ENCODE results near the gene TOR3A. TPM values are rescaled to one million over a fixed set of nuclear protein-coding genes. Genes with fewer than 3 reads are reported as not detected.

Gene TOR3A
- total and polyA plus RNA-seq, 2 donors = 19.3 to 28.0 TPM

DNA sequence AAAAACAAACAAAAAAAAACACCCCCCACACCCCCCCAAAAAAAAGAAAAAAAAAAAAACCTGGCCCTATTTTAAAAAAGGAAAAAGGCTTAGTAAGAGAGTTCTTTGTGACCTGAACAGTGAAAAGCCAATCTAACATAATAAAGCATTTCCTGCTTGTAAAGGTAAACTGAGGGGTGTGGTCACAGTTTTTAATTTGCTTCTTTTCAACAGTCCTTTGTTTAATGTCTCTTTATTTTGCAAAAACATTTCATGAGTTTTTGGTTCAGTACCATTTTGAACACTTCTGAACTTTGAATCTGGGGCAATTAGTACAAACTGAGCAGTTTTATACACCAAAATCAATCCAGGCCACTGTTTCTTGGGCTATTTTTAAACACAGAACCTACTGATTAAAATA lies 37.6 kb downstream of the TOR3A start:
- Histone ChIP-seq H3K36me3 (ENCODE audit: control insufficient read depth in 2 of 2, insufficient read depth in 2 of 2, low read length in 1 of 2) (peaks cover 9 to 22% of the 10 kb centered on the region in 2 donors), H3K27ac (ENCODE audit: low read depth in 1 of 2, low read length in 1 of 2) (no peak overlapping the region), H3K4me3 (ENCODE audit: low read length in 2 of 2) (no peak overlapping the region), H3K27me3 (ENCODE audit: control insufficient read depth in 2 of 2, insufficient read depth in 1 of 2, low read length in 1 of 2) (no peaks in the 10 kb centered on the region), H3K4me1 (ENCODE audit: control insufficient read depth in 2 of 2, insufficient read depth in 2 of 2, low read length in 2 of 2) (no peaks in the 10 kb centered on the region), H3K9me3 (ENCODE audit: control insufficient read depth in 2 of 2, insufficient read depth in 1 of 2, low read length in 1 of 2) (no peaks in the 10 kb centered on the region)
- DNase-seq (ENCODE audit: low read depth in 6 of 9, low spot score in 9 of 9) = no peak

DNA sequence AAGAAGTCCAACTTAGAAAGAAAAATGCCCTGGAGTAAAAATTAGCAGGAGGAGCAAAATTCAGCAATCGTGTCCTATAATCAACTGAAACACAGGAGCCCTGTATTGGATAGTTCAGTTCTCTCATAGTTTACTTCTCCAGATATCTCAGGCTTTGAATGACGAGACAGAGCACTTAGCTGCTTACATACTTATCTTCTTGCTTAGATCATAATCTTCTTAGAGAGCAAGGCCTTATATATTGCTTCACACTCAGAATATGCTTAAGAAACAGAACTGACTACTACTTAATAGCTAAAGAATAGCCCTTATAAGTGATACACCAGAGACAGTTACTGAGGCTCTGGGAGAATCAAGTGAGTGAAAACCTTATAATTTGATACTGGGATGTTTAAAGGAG lies 38.9 kb downstream of the TOR3A start:
- no peak overlapping the region for H3K27ac ChIP-seq (ENCODE audit: low read depth in 1 of 2, low read length in 1 of 2)
- H3K27me3 ChIP-seq (ENCODE audit: control insufficient read depth in 2 of 2, insufficient read depth in 1 of 2, low read length in 1 of 2) = no peaks in the 10 kb centered on the region
- DNase-seq (ENCODE audit: low read depth in 6 of 9, low spot score in 9 of 9) = no peak
- 96% methylated on average over 2 of the region's 2 CpGs for WGBS
- H3K4me3 ChIP-seq (ENCODE audit: low read length in 2 of 2) = no peak overlapping the region
- no peaks in the 10 kb centered on the region for H3K4me1 ChIP-seq (ENCODE audit: control insufficient read depth in 2 of 2, insufficient read depth in 2 of 2, low read length in 2 of 2)
- H3K9me3 ChIP-seq (ENCODE audit: control insufficient read depth in 2 of 2, insufficient read depth in 1 of 2, low read length in 1 of 2) = no peaks in the 10 kb centered on the region
- peaks cover 9 to 24% of the 10 kb centered on the region in 2 donors for H3K36me3 ChIP-seq (ENCODE audit: control insufficient read depth in 2 of 2, insufficient read depth in 2 of 2, low read length in 1 of 2)

DNA sequence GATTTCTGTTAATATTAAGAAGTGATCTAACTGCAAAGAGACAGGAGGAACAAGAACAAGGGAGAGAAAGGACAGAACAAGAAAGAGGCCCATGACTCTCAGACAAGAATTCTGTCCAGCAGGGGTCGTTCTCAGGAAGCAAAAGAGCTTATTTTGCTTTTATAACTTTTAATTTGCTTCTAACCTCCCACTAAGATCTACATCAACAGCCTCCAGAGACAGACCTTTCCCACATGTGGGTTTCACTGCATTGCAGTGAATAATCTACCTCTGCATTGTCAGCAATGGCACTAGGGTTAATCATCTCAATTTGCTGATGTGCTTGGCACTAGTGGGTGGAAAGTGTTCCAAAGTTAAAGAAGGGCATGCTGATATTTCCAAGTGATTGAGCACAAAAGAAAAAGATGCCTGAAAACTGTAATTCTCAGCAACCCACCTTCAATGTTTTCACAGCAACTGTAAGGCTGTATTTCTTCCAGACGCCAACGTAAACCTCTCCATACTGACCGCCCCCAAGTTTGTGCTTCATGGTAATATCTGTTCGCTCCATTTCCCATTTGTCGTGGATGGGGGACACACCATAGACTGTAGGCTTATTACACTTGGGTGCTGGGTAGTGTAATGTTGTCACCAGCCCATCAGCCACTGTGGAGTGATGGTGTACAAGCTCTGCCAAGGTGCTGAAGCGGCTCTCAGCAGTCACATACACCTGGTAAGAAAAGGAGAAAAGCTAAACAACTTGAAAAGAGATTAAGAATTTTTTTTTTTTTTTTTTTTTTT lies 39.5 kb downstream of the TOR3A start:
- no peaks in the 10 kb centered on the region for H3K9me3 ChIP-seq (ENCODE audit: control insufficient read depth in 2 of 2, insufficient read depth in 1 of 2, low read length in 1 of 2)
- peak in 2 of 9 donors; percentile 41 to 55 for DNase-seq (ENCODE audit: low read depth in 6 of 9, low spot score in 9 of 9)
- H3K27ac ChIP-seq (ENCODE audit: low read depth in 1 of 2, low read length in 1 of 2) = no peak overlapping the region
- peaks cover 13 to 27% of the 10 kb centered on the region in 2 donors for H3K36me3 ChIP-seq (ENCODE audit: control insufficient read depth in 2 of 2, insufficient read depth in 2 of 2, low read length in 1 of 2)
- no peak overlapping the region for H3K4me3 ChIP-seq (ENCODE audit: low read length in 2 of 2)
- no peaks in the 10 kb centered on the region for H3K27me3 ChIP-seq (ENCODE audit: control insufficient read depth in 2 of 2, insufficient read depth in 1 of 2, low read length in 1 of 2)
- WGBS = 91% methylated on average over 7 of the region's 7 CpGs
- no peaks in the 10 kb centered on the region for H3K4me1 ChIP-seq (ENCODE audit: control insufficient read depth in 2 of 2, insufficient read depth in 2 of 2, low read length in 2 of 2)

DNA sequence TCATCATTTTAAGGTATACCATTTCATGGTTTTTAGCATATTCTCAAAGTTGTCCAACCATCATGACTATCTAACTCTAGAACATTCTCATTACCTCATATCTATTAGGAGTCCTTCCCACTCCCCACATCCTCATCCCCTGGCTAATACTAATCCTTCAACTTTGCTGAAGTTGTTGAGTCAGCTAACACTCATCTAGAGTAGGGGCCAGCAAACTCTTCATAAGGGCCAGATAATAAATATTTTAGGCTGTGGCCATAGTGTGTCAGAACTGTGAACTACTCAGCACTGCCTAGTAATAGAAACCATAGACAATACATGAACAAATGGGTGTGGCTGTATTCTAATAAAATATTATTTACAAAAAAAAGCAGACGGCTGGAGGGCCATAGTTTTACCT lies 43.0 kb downstream of the TOR3A start:
- Histone ChIP-seq H3K9me3 (ENCODE audit: control insufficient read depth in 2 of 2, insufficient read depth in 1 of 2, low read length in 1 of 2) (no peaks in the 10 kb centered on the region), H3K27ac (ENCODE audit: low read depth in 1 of 2, low read length in 1 of 2) (no peak overlapping the region), H3K27me3 (ENCODE audit: control insufficient read depth in 2 of 2, insufficient read depth in 1 of 2, low read length in 1 of 2) (no peaks in the 10 kb centered on the region), H3K4me3 (ENCODE audit: low read length in 2 of 2) (no peak overlapping the region), H3K4me1 (ENCODE audit: control insufficient read depth in 2 of 2, insufficient read depth in 2 of 2, low read length in 2 of 2) (peaks cover 2 to 6% of the 10 kb centered on the region in 2 donors), H3K36me3 (ENCODE audit: control insufficient read depth in 2 of 2, insufficient read depth in 2 of 2, low read length in 1 of 2) (peaks cover 6 to 12% of the 10 kb centered on the region in 2 donors)
- DNase-seq (ENCODE audit: low read depth in 6 of 9, low spot score in 9 of 9) = no peak
- WGBS = 95% methylated on average over 1 of the region's 1 CpG

DNA sequence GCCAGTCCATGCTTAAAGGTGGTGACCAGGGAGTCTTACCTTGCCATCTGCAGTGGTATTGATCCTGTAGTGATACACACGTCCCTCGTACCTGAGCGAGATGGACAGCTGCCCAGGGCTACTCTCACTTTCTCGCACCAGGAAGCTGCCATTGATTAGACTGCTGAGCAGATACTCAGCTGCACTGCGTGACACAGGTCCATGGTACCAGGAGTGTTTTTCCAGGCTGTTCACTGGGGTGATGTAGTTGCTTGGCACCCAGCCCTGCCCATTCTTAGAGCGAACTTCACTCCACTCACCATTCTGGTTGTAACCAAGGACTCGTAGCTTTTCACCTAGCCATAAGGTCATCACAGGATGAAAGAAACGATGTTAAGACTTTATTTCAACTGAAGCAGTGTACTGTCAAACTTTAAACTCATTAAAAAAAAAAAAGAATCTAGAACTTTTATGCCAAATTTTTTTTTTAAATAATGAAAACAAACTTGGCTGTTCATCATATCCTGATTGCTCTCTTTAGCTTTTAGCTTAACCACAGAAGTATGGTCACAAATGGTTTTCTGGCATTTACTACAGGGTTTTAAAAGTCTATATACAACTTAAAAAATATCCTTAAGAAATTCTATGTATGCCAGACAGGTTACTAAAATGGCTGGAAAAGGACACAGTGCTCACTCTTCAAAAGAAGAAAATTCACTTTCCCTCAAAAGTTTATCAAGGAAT lies 44.6 kb downstream of the TOR3A start:
- 94% methylated on average over 8 of the region's 8 CpGs for WGBS
- Histone ChIP-seq H3K27ac (ENCODE audit: low read depth in 1 of 2, low read length in 1 of 2) (no peak overlapping the region), H3K9me3 (ENCODE audit: control insufficient read depth in 2 of 2, insufficient read depth in 1 of 2, low read length in 1 of 2) (no peaks in the 10 kb centered on the region), H3K4me3 (ENCODE audit: low read length in 2 of 2) (no peak overlapping the region), H3K27me3 (ENCODE audit: control insufficient read depth in 2 of 2, insufficient read depth in 1 of 2, low read length in 1 of 2) (no peaks in the 10 kb centered on the region), H3K36me3 (ENCODE audit: control insufficient read depth in 2 of 2, insufficient read depth in 2 of 2, low read length in 1 of 2) (peaks cover 5 to 8% of the 10 kb centered on the region in 2 donors), H3K4me1 (ENCODE audit: control insufficient read depth in 2 of 2, insufficient read depth in 2 of 2, low read length in 2 of 2) (peaks cover 4 to 9% of the 10 kb centered on the region in 2 donors)
- no peak for DNase-seq (ENCODE audit: low read depth in 6 of 9, low spot score in 9 of 9)

DNA sequence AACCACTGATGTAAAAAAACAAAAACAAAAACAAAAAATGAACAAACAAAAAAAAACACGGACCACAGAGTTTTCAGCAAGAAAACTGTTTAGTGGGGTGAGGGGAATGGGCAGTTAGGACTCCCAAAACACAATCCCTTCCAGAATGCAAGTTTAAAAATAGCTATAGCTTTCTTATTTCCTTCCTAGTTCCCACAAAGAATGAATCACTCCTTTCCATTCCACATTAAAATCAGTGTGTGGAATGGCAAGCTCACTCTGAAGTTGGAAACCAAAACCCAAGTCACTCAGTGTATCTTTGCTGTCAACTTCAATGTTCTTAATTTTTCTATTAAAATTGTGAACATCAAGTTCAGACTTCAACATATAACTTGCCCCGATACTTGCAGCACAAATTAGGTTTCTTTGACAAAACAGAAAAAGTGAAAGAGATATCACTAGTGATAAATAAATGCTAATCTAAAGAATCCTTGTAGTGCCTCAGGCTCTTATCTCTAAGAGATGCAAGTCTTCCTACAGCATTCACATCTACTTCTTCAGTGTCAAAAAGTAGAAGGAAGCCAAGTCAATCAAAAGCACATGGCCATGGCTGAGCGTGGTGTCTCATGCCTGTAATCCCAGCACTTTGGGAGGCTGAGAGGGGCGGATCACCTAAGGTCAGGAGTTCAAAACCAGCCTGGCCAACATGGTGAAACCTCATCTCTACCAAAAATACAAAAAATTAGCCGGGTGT lies 45.5 kb downstream of the TOR3A start:
- Histone ChIP-seq H3K27me3 (ENCODE audit: control insufficient read depth in 2 of 2, insufficient read depth in 1 of 2, low read length in 1 of 2) (no peaks in the 10 kb centered on the region), H3K9me3 (ENCODE audit: control insufficient read depth in 2 of 2, insufficient read depth in 1 of 2, low read length in 1 of 2) (no peaks in the 10 kb centered on the region), H3K27ac (ENCODE audit: low read depth in 1 of 2, low read length in 1 of 2) (no peak overlapping the region), H3K4me1 (ENCODE audit: control insufficient read depth in 2 of 2, insufficient read depth in 2 of 2, low read length in 2 of 2) (peaks cover 4 to 9% of the 10 kb centered on the region in 2 donors), H3K4me3 (ENCODE audit: low read length in 2 of 2) (no peak overlapping the region), H3K36me3 (ENCODE audit: control insufficient read depth in 2 of 2, insufficient read depth in 2 of 2, low read length in 1 of 2) (peaks cover 5 to 6% of the 10 kb centered on the region in 2 donors)
- DNase-seq (ENCODE audit: low read depth in 6 of 9, low spot score in 9 of 9) = no peak
- WGBS = 96% methylated on average over 5 of the region's 5 CpGs

DNA sequence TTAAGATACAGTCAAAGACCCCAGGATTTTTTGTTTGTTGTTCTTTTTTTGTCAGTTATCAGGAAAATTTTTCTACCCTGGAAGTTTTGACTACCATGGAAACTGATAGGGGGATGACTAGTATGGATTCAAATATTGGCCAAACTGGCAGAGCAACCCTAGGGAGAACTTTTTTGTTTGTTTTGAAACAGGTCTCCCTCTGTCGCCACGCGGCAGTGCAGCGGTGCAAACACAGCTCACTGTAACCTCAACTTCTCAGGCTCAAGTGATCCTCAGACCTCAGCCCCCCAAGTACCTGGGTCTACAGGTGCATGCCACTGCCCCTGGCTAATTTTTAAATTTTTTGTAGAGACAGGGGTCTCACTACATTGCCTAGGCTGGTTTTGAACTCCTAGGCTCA lies 46.6 kb downstream of the TOR3A start:
- H3K4me3 ChIP-seq (ENCODE audit: low read length in 2 of 2) = no peak overlapping the region
- DNase-seq (ENCODE audit: low read depth in 6 of 9, low spot score in 9 of 9) = no peak
- H3K36me3 ChIP-seq (ENCODE audit: control insufficient read depth in 2 of 2, insufficient read depth in 2 of 2, low read length in 1 of 2) = peaks cover 5 to 6% of the 10 kb centered on the region in 2 donors
- H3K27ac ChIP-seq (ENCODE audit: low read depth in 1 of 2, low read length in 1 of 2) = no peak overlapping the region
- peaks cover 4 to 9% of the 10 kb centered on the region in 2 donors for H3K4me1 ChIP-seq (ENCODE audit: control insufficient read depth in 2 of 2, insufficient read depth in 2 of 2, low read length in 2 of 2)
- 94% methylated on average over 4 of the region's 4 CpGs for WGBS
- no peaks in the 10 kb centered on the region for H3K27me3 ChIP-seq (ENCODE audit: control insufficient read depth in 2 of 2, insufficient read depth in 1 of 2, low read length in 1 of 2)
- no peaks in the 10 kb centered on the region for H3K9me3 ChIP-seq (ENCODE audit: control insufficient read depth in 2 of 2, insufficient read depth in 1 of 2, low read length in 1 of 2)

DNA sequence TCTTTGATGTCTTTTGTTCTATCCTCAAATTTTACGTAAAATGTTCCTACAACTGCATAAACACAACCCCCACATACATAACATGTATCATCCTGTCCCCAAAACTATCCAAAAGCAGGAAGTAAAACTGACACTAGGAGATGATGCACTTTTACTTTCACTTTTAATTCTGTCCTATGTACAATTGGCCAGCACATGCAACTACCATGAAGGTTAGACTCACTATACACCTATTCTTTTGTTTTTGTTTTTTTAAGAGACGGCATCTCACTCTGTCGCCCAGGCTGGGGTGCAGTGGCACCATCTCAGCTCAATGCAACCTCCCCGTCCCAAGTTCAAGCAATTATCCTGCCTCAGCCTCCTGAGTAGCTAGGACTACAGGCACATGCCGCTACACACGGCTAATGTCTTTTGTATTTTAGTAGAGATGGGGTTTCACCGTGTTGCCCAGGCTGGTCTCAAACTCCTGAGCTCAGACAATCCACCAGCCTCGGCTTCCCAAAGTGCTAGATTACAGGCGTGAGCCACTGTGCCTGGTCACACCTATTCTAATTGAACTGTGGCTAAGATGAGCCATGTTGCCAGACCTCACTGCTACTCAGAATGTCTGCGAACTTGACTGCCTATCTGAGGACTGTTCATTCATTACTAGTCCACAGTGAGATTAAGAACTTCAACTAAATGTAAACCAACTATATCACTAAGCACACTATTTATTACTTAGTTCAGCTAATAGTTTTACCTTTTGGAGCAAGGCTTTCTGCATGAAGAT lies 48.0 kb downstream of the TOR3A start:
- Histone ChIP-seq H3K27me3 (ENCODE audit: control insufficient read depth in 2 of 2, insufficient read depth in 1 of 2, low read length in 1 of 2) (no peaks in the 10 kb centered on the region), H3K4me3 (ENCODE audit: low read length in 2 of 2) (peak overlapping the region in 1 of 2 donors; percentile 24), H3K9me3 (ENCODE audit: control insufficient read depth in 2 of 2, insufficient read depth in 1 of 2, low read length in 1 of 2) (no peaks in the 10 kb centered on the region), H3K27ac (ENCODE audit: low read depth in 1 of 2, low read length in 1 of 2) (peak overlapping the region; percentile 38 to 84), H3K4me1 (ENCODE audit: control insufficient read depth in 2 of 2, insufficient read depth in 2 of 2, low read length in 2 of 2) (peaks cover 4 to 9% of the 10 kb centered on the region in 2 donors), H3K36me3 (ENCODE audit: control insufficient read depth in 2 of 2, insufficient read depth in 2 of 2, low read length in 1 of 2) (peaks cover 4 to 5% of the 10 kb centered on the region in 2 donors)
- 84% methylated on average over 10 of the region's 10 CpGs for WGBS
- peak; percentile 22 to 79 (median 48) for DNase-seq (ENCODE audit: low read depth in 6 of 9, low spot score in 9 of 9)

Data from thymus (tissue), 11 donors.